Spleen (tissue), 11 donors: ENCODE measurements around the gene MEX3D. TPM values are rescaled to one million over a fixed set of nuclear protein-coding genes. Genes with fewer than 3 reads are reported as not detected.

Experiments
- DNase-seq: peaks from one replicate; pipeline ENCODE4 v3.0.0-alpha.2; 2020
- H3K27ac ChIP-seq, 8 donors: fragments of 200-600 bp; sonication (generic) in 7 of 8; 1 replicate in 4 of 8; 2 replicates in 4 of 8; pipeline versions ENCODE4 v1.5.0 to v1.8.0; 2016 to 2021; ENCODE audit warnings: inconsistent platforms in 4 of 8, mild to moderate bottlenecking in 4 of 8, moderate library complexity in 1 of 8
- H3K27me3 ChIP-seq, 7 donors: fragments of 200-600 bp; sonication (generic) in 6 of 7; replicated peaks in 1 of 7; 1 replicate in 4 of 7; 2 replicates in 3 of 7; pipeline versions ENCODE4 v1.5.0 to v1.8.0; 2016 to 2021; ENCODE audit warnings: inconsistent platforms in 3 of 7, mild to moderate bottlenecking in 1 of 7
- H3K36me3 ChIP-seq, 6 donors: fragments of 200-600 bp; sonication (generic) in 5 of 6; 1 replicate in 4 of 6; 2 replicates in 2 of 6; pipeline versions ENCODE4 v1.5.0 to v1.8.0; 2016 to 2021; ENCODE audit warnings: inconsistent platforms in 2 of 6
- H3K4me1 ChIP-seq, 6 donors: fragments of 200-600 bp; sonication (generic) in 5 of 6; 1 replicate in 3 of 6; 2 replicates in 3 of 6; pipeline versions ENCODE4 v1.5.0 to v1.8.0; 2016 to 2021; ENCODE audit warnings: inconsistent platforms in 3 of 6
- H3K4me3 ChIP-seq, 8 donors: fragments of 200-600 bp; sonication (generic) in 7 of 8; 1 replicate in 4 of 8; 2 replicates in 4 of 8; pipeline versions ENCODE4 v1.5.0 to v1.8.0; 2016 to 2021; ENCODE audit warnings: inconsistent platforms in 4 of 8, mild to moderate bottlenecking in 4 of 8, moderate library complexity in 2 of 8
- H3K9me3 ChIP-seq, 8 donors: fragments of 200-600 bp; sonication (generic) in 7 of 8; 1 replicate in 4 of 8; 2 replicates in 4 of 8; pipeline versions ENCODE4 v1.5.0 to v1.8.0; 2016 to 2021; ENCODE audit warnings: inconsistent platforms in 4 of 8
- CTCF ChIP-seq, 11 experiments: fragments of 200-600 bp in 7 of 11; fragments of 450-650 bp in 4 of 11; sonication (generic) in 4 of 11; IDR thresholded peaks in 8 of 11; conservative IDR thresholded peaks in 3 of 11; 1 replicate in 7 of 11; 2 replicates in 4 of 11; pipeline versions ENCODE4 v1.4.0 to v1.8.0; 2016 to 2021; ENCODE audit warnings: antibody characterized with exemption in 11 of 11, inconsistent platforms in 4 of 11, mild to moderate bottlenecking in 1 of 11
- POLR2A ChIP-seq, 3 donors: fragments of 450-650 bp; IDR thresholded peaks; one replicate each; pipeline ENCODE4 v1.5.1; 2017; ENCODE audit warnings: antibody characterized with exemption in 3 of 3, mild to moderate bottlenecking in 1 of 3
- POLR2AphosphoS5 ChIP-seq, 3 donors: sonication (generic); formaldehyde crosslinking; IDR thresholded peaks; one replicate each; pipeline ENCODE4 v1.5.1; 2017; ENCODE audit warnings: antibody characterized with exemption in 3 of 3
- WGBS, 5 donors: extraction: QIAGEN DNeasy Blood & Tissue Kit in 3 of 5; methylation state at CpG; one replicate each; pipeline versions ENCODE4 v1.1.5 to v1.1.7; 2013 to 2018; 5-methylcytosine and 5-hydroxymethylcytosine counted together
- intact Hi-C: fragments of 100-400 bp; cut with DNase I; formaldehyde crosslinking; loops from one replicate; pipeline ENCODE4 v1.15.0; 2023; ENCODE audit warnings: low total_unique reads
- polyA plus RNA-seq, 3 donors: library from polyadenylated mRNA; stranded (reverse); fragments of 200-250 nt; gene quantifications; one replicate each; pipeline ENCODE4 v1.2.1, GENCODE V29; 2013
- total RNA-seq, 7 donors: library from RNA; depleted of rRNA in 3 of 7; stranded (reverse); fragments of >200 nt in 3 of 7; fragmentation: NEBNext Ultra II Directional in 4 of 7; extraction: Animal tissue kit (Norgen Biotek cat#: 25700) in 4 of 7; gene quantifications; one replicate each; pipeline versions ENCODE4 v1.1.0 to v1.2.1, GENCODE V29; 2016 to 2021
- donor health status: healthy with polysubstance abuse.
- donor health status: DM: no; HTN: no; CAD: no; lungs with moderate emphysema.
- donor health status: DM: no; HTN: no; CAD: no.
- donor health status: Bipolar disorder and iron deficiency.
- donor health status: healthy.
- donor health status: DM: no; HTN: no; CAD: no.
- donor health status: DM: yes; HTN: yes; CAD: no.

MEX3D gene
- total and polyA plus RNA-seq, 10 donors: 0.87 to 11.7 (median 6.0) TPM

GRCh38 chr19:1609103-1609396, 40.9 kb upstream of the MEX3D start:
- H3K4me3 ChIP-seq: peak overlapping the region in 4 of 8 donors; percentile 7 to 58 (median 14)
- intact Hi-C loops: loop anchor here (5.0 kb wide), 1 partner anchor 43 kb away; the partner anchor contains the start of gene TCF3
- no peaks in the 10 kb centered on the region for H3K27me3 ChIP-seq
- peak overlapping the region in 6 of 8 donors; percentile 43 to 78 (median 66) for H3K27ac ChIP-seq
- DNase-seq: peak; percentile 83
- H3K4me1 ChIP-seq: peaks cover 26 to 60% (median 39%) of the 10 kb centered on the region in 6 donors
- no peaks in the 10 kb centered on the region for H3K9me3 ChIP-seq
- H3K36me3 ChIP-seq: peaks cover 0 to 46% (median 31%) of the 10 kb centered on the region in 6 donors
- TF ChIP-seq CTCF (IDR thresholded peaks at IDR 0.05 in 8 of 11, conservative IDR thresholded peaks at IDR 0.05 in 3 of 11) (no peak), POLR2AphosphoS5 (IDR thresholded peaks at IDR 0.05) (peak in 1 of 3 donors; percentile 8), POLR2A (IDR thresholded peaks at IDR 0.05) (no peak)
- WGBS, 5 donors: 15 to 30% (median 21%) methylated on average over 10 of the region's 10 CpGs

GRCh38 chr19:1608359-1609102, 40.4 kb upstream of the MEX3D start:
- peak overlapping the region in 6 of 8 donors; percentile 43 to 78 (median 66) for H3K27ac ChIP-seq
- peak overlapping the region in 4 of 8 donors; percentile 7 to 58 (median 14) for H3K4me3 ChIP-seq
- WGBS, 5 donors: 28 to 48% (median 33%) methylated on average over 15 to 23 of the region's 23 CpGs
- intact Hi-C loops: loop anchor here (5.0 kb wide), 1 partner anchor 44 kb away; the partner anchor contains the start of gene TCF3
- TF ChIP-seq POLR2AphosphoS5 (IDR thresholded peaks at IDR 0.05) (peak; percentile 56 to 70 (median 57)), POLR2A (IDR thresholded peaks at IDR 0.05) (no peak), CTCF (IDR thresholded peaks at IDR 0.05 in 8 of 11, conservative IDR thresholded peaks at IDR 0.05 in 3 of 11) (no peak)
- H3K4me1 ChIP-seq: peaks cover 32 to 65% (median 45%) of the 10 kb centered on the region in 6 donors
- no peaks in the 10 kb centered on the region for H3K27me3 ChIP-seq
- H3K36me3 ChIP-seq: peaks cover 0 to 43% (median 26%) of the 10 kb centered on the region in 6 donors
- no peak for DNase-seq
- no peaks in the 10 kb centered on the region for H3K9me3 ChIP-seq

GRCh38 chr19:1606138-1606651, 38.1 kb upstream of the MEX3D start:
- WGBS, 5 donors: 18 to 23% (median 19%) methylated on average over 16 of the region's 16 CpGs
- intact Hi-C loops: loop anchor here (5.0 kb wide), 1 partner anchor 46 kb away; the partner anchor contains the start of gene TCF3
- H3K4me1 ChIP-seq: peaks cover 36 to 89% (median 61%) of the 10 kb centered on the region in 6 donors
- TF ChIP-seq POLR2A (IDR thresholded peaks at IDR 0.05) (no peak), CTCF (IDR thresholded peaks at IDR 0.05 in 8 of 11, conservative IDR thresholded peaks at IDR 0.05 in 3 of 11) (no peak), POLR2AphosphoS5 (IDR thresholded peaks at IDR 0.05) (no peak)
- peak overlapping the region in 7 of 8 donors; percentile 81 to 100 (median 95) for H3K4me3 ChIP-seq
- peak overlapping the region; percentile 80 to 95 (median 94) for H3K27ac ChIP-seq
- H3K9me3 ChIP-seq: no peaks in the 10 kb centered on the region
- H3K27me3 ChIP-seq: no peaks in the 10 kb centered on the region
- no peak for DNase-seq
- H3K36me3 ChIP-seq: peaks cover 0 to 43% (median 3%) of the 10 kb centered on the region in 6 donors
